ENCODE measurements around the gene CIART. TPM values are rescaled to one million over a fixed set of nuclear protein-coding genes. Genes with fewer than 3 reads are reported as not detected.
"Not testable (repeated sequence)": the region's sequence is repeated elsewhere in the genome, so short reads cannot be mapped to it uniquely, and the experiment has no call there.

CIART gene
- total RNA-seq, 1 donor from 2014 or later = 2.2 TPM

- not testable (repeated sequence) for DNase-seq (ENCODE audit: extremely low read depth, low read depth, low spot score)
Measured at GRCh38 chr1:150308585-150308984, 26.2 kb downstream of the CIART start.

DNA sequence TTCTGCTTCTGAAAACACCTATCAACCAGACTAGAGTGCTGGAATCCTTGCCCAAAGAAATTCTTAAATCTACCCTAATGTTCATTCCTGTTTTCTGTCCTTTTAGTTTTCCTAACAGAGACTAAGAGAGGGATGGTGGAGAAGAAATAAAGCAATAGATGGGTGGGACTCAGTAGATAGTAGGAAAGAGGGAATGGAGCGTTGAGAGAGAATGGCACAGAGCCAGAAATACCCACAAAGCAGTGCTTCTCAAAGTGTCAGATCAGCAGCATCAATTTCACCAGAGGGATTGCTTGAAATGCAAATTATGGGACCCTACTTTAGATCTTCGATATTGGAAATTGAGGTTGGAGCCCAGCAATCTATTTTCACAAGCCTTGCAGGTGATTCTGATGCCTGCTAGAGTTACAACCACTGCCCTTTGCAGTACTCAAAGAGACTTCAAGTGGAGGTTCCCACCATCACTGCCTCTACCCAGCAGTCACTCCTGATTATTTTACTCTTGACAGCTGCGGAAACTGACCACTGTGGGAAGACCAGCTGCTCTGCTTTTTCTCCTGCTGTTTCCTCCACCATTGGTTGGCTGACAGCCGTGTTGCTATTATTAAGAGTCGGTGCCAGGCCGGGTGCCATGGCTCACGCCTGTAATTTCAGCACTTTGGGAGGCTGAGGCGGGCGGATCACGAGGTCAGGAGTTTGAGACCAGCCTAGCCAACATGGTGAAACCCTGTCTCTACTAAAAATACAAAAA lies 27.6 kb downstream of the CIART start:
- DNase-seq (ENCODE audit: extremely low read depth, low read depth, low spot score) = no peak

DNA sequence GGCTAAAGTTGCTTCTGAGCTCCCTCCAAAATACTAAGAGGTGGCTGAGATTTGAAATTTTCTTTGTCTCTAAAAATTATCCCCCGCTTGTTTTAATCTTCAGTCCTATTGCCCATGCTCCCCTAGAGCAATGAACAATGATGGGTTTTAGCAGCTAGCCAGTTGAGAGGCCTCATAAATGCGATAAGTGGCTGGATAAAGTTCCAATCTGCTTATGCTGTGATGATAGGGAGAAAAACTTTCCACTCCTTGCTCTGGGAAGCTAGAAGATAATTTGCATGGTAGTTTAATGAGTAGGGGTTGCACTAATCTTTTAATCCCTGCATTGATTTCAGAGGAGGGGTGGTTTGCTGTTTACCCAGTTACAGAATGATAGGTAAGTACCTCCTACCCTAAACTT lies 29.4 kb downstream of the CIART start:
- no peak for DNase-seq (ENCODE audit: extremely low read depth, low read depth, low spot score)

DNA sequence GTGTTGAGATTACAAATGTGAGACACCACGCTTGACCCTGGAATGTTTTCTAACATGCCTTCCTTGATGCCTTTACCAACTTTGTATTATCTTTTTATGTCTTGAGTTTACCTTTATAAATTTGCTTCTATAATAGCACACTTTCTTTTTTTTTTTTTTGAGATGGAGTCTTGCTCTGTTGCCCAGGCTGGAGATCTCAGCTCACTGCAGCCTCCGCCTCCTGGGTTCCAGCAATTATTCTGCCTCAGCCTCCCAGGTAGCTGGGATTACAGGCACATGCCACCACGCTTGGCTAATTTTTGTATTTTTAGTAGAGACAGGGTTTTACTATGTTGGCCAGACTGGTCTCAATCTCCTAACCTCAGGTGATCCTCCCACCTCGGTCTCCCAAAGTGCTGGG lies 32.3 kb downstream of the CIART start:
- DNase-seq (ENCODE audit: extremely low read depth, low read depth, low spot score) = not testable (repeated sequence)

- DNase-seq (ENCODE audit: extremely low read depth, low read depth, low spot score) = no peak
Measured at GRCh38 chr1:150320667-150320978, 38.3 kb downstream of the CIART start.

DNA sequence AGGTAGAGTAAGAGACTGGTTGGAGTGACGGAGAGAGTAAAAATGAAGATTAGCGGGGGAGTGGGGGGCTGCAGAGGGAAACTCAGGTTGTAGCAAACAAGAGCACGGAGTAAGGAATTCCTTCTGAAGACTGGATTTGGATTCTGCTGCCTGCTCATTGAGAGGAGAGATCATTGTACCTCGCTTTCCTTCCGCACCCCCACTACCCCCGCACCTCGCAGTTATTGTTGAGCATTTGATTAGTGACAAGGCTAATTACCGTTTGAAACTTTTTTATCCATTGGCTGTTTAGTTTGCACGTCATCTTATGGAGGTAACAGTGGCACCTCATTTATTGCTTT lies 39.4 kb downstream of the CIART start:
- no peak for DNase-seq (ENCODE audit: extremely low read depth, low read depth, low spot score)

- DNase-seq (ENCODE audit: extremely low read depth, low read depth, low spot score) = no peak
Measured at GRCh38 chr1:150322310-150322709, 40.0 kb downstream of the CIART start.

- no peak for DNase-seq (ENCODE audit: extremely low read depth, low read depth, low spot score)
Measured at GRCh38 chr1:150332651-150333290, 50.4 kb downstream of the CIART start.

Other genes with a start within 250 kb of the CIART start
- 25.1 and 25.7 TPM in 2 replicates for gene VPS45, start 214.8 kb upstream of the CIART start, total RNA-seq
- gene PLEKHO1, start 132.6 kb upstream of the CIART start, total RNA-seq = 140 and 183 TPM in 2 replicates
- 13.0 and 22.2 TPM in 2 replicates for gene ANP32E, start 46.4 kb upstream of the CIART start, total RNA-seq
- not detected in 2 replicates for gene CA14, start 24.8 kb upstream of the CIART start, total RNA-seq
- gene APH1A, start 13.5 kb upstream of the CIART start, total RNA-seq = 136 and 151 TPM in 2 replicates
- 67.9 and 145 TPM in 2 replicates for gene C1orf54, start 9.8 kb upstream of the CIART start, total RNA-seq
- gene MRPS21, start 11.3 kb downstream of the CIART start, total RNA-seq = 42.3 and 48.4 TPM in 2 replicates
- 26.7 and 45.1 TPM in 2 replicates for gene PRPF3, start 39.0 kb downstream of the CIART start, total RNA-seq
- 12.6 and 17.6 TPM in 2 replicates for gene RPRD2, start 81.6 kb downstream of the CIART start, total RNA-seq
- gene TARS2, start 204.9 kb downstream of the CIART start, total RNA-seq = 12.9 and 14.2 TPM in 2 replicates
- 4.2 and 5.1 TPM in 2 replicates for gene ECM1, start 225.6 kb downstream of the CIART start, total RNA-seq
- not detected in 2 replicates for gene FALEC, start 233.2 kb downstream of the CIART start, total RNA-seq

Data from glomerular endothelial cell (primary cell).